HL-60/S4 (cell line): ENCODE data around the gene THG1L.
"Not testable (repeated sequence)": the region's sequence is repeated elsewhere in the genome, so short reads cannot be mapped to it uniquely, and the experiment has no call there.

Experiments used
- in situ Hi-C: fragments of 300-500 bp; cut with MboI; formaldehyde crosslinking; loops from 2 replicates; pipeline ENCODE4 v1.14.3; 2022; ENCODE audit warnings: low sequenced_read_pairs

The THG1L gene

GRCh38 chr5:157726607-157727006, 4.6 kb upstream of the THG1L start:
- in situ Hi-C loops, result not testable (repeated sequence)

- in situ Hi-C loops, result not testable (repeated sequence)
Observed at GRCh38 chr5:157727858-157728257, 3.4 kb upstream of the THG1L start.

GRCh38 chr5:157729858-157730257, 1.4 kb upstream of the THG1L start:
- in situ Hi-C loops, result no loop called here

- in situ Hi-C loops, result no loop called here
Observed at GRCh38 chr5:157730900-157731271, 334 bp upstream of the THG1L start.

- in situ Hi-C loops, result no loop called here
Observed at GRCh38 chr5:157732130-157732514, 902 bp downstream of the THG1L start.

GRCh38 chr5:157732596-157733262, 1.5 kb downstream of the THG1L start:
- in situ Hi-C loops, result no loop called here

GRCh38 chr5:157734436-157734835, 3.2 kb downstream of the THG1L start:
- in situ Hi-C loops, result no loop called here

- in situ Hi-C loops, result no loop called here
Observed at GRCh38 chr5:157735991-157736390, 4.8 kb downstream of the THG1L start.

GRCh38 chr5:157739388-157740228, 8.4 kb downstream of the THG1L start:
- in situ Hi-C loops, result no loop called here

GRCh38 chr5:157740229-157740610, 9.0 kb downstream of the THG1L start:
- in situ Hi-C loops, result no loop called here

- in situ Hi-C loops, result no loop called here
Observed at GRCh38 chr5:157741131-157741530, 9.9 kb downstream of the THG1L start.

- in situ Hi-C loops, result no loop called here
Observed at GRCh38 chr5:157743163-157744050, 12.2 kb downstream of the THG1L start, which contains the start of gene LSM11. Gene LSM11 (plus strand): TSS chr5:157743712. CDS start chr5:157743751, 39 bp downstream.

GRCh38 chr5:157744051-157745011, 13.1 kb downstream of the THG1L start:
- in situ Hi-C loops, result no loop called here

GRCh38 chr5:157745041-157745456, 13.8 kb downstream of the THG1L start:
- in situ Hi-C loops, result no loop called here

GRCh38 chr5:157747173-157747740, 16.0 kb downstream of the THG1L start:
- in situ Hi-C loops, result no loop called here

GRCh38 chr5:157747766-157748700, 16.8 kb downstream of the THG1L start:
- in situ Hi-C loops, result no loop called here

GRCh38 chr5:157748760-157749461, 17.7 kb downstream of the THG1L start:
- in situ Hi-C loops, result no loop called here

- in situ Hi-C loops, result no loop called here
Observed at GRCh38 chr5:157749462-157749799, 18.2 kb downstream of the THG1L start.
